Globus pallidus (tissue), 1 donor: Measurements from ENCODE around the gene MUC6.
"Not testable (repeated sequence)": the region's sequence is repeated elsewhere in the genome, so short reads cannot be mapped to it uniquely, and the experiment has no call there.

ENCODE experiments used
- DNase-seq: peaks from one replicate; pipeline ENCODE4 v3.0.0-alpha.2; 2015; ENCODE audit warnings: low spot score

MUC6 gene

DNA sequence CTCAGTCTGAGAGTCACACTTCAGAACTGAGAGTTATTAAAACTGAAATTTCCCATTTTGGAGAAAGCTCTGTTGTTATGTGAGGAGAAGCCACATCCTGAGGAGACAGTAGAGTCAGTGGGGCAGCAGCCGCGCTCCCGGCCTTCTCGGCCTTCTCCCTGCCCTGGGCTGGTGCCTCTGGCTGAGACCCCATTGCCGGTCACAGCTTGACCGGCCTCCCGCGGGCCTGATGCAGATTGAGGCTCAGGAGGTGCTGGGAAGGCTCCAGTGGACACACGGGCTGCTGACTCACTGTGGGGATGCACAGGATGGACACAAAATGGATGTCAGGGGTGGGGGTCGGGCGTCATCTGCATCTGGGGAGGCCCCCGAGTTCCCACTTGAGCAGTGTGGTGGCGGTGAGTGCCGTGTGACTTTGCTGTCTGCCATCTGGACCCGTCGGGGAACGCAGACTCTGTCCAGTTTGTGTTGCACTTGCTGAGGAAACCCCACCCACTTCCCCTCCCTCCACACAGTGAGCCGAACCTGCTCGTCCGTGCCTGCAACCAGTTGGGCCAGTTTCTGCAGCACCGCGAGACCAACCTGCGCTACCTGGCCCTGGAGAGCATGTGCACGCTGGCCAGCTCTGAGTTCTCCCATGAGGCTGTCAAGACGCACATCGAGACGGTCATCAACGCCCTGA lies 50.1 kb downstream of the MUC6 start:
- DNase-seq, result no peak

DNA sequence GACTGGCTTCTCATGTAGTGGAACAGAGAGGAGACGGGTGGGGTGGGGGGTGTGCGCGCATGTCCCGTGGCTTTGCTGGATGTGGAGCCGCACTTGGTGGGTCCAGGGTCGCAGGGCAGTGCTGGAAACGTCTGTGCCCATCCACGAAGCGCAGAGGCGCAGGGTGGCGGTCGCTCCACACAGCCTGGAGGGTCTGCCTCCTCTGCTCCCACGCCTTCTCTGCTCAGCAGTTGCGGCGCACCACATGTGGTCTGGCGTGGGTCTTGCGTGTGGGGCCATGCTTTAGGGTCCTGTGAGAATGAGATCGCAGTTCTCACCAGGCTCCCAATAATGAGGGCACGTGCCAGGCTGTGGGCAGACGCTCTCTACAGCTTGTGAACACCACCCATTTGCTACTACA lies 50.7 kb downstream of the MUC6 start:
- no peak for DNase-seq

DNA sequence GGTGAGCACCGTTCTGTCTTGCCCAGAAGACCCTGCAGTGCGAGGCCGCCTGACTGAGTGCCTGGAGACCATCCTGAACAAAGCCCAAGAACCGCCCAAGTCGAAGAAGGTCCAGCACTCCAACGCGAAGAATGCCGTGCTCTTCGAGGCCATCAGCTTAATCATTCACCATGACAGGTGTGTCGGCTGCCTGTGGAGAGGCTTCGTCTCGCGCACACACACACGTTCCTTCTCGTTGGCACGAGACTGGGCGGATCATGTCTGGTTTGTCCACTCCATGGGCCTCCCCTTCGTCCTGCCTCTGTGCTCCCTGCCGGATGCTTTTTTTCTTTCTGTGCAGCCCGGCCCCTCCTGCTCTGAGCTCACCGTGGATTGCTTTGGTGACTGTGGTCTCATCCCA lies 51.1 kb downstream of the MUC6 start:
- DNase-seq, result no peak

DNA sequence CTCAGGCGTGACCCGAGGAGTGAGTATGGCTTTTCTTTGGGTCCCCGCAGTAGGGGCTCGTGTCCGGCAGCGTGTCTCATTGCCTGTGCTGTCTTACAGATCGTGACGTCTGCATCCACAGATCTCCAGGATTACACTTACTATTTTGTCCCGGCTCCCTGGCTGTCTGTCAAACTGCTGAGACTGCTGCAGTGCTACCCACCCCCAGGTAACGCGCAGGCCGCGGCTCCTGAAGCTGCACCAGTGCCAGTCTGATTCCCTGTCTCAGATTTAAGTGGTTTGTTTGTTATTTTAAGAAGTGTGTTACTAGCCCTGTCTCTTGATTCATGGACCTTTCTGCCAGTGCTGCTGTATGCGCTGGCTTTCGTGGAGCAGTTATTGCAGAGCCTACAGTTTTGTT lies 52.0 kb downstream of the MUC6 start:
- DNase-seq, result no peak

DNA sequence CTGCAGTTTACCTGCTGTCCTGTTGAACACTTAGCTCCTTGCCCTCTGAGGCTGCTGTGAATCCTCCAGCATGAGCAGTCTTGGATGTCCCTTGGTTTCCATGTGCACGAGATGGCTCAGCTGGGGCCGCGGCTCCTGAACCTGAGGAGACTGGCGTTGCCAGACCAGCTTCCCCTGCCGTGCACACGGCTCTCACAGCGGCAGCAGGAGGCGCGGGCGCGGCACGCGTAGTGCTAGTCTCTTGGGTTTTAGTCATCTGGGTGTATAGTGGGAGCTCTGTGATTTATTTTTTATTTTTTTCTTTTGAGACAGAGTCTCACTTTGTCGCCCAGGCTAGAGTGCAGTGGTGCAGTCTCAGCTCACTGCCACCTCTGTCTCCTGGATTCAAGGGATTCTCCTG lies 54.8 kb downstream of the MUC6 start:
- no peak for DNase-seq

DNA sequence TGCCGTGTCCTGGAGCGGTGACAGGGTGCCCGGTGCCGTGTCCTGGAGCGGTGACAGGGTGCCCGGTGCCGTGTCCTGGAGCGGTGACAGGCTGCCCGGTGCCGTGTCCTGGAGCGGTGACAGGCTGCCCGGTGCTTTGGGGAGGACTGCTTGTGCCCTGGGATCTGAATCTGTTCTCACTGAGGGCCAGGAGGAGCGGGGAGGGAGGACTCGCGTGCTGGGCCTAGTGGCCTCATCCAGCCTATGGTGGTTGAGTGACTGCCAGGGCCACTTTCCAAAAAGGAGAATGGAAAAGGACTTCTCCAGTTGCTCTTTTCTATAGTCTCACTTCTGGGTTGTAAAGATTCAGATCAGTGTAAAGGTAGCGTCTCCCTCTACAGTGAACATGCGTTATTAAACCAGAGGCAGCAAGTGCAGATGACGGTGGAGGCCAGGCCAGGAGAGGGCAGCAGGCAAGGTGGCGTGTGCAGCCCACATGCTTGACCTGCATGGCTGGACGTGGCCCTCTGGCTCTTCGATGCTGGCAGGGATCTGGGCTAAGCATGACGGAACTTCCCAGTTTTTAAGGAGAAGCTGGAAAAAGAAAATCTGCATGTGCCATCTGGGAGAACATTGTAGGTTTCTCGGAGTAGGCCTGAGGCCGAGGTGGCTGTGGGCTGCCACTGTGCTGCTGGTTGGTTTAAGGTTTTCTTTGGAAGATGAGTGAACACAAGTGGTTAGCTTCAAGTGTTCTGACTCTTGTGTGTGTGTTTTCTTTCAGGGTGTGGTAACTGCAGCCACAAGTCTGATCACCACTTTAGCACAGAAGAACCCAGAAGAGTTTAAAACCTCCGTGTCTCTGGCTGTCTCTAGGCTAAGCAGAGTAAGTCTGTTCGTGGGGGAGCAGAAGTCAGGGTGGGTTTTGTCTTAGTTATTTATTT lies 55.8 kb downstream of the MUC6 start:
- DNase-seq, result no peak

DNA sequence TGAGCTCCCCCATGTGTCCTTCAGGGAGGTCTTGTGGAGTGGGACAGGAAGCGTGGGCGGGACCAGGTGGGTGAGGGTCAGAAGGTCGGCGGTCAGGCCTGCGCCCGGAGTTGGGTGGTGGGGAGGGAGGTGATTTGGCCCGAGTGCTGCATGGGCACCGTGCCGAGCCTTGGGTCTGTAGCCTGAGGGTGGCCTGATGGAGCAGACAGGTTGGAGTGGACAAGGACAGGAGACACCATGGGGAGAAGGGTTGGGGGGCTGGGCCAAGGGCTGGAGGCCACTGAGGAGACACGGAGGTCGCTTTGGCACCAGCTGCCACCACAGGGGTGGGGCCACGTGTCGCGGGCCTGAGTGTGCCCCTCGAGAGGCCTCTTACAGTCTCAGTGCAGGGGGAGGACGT lies 57.7 kb downstream of the MUC6 start:
- no peak for DNase-seq

DNA sequence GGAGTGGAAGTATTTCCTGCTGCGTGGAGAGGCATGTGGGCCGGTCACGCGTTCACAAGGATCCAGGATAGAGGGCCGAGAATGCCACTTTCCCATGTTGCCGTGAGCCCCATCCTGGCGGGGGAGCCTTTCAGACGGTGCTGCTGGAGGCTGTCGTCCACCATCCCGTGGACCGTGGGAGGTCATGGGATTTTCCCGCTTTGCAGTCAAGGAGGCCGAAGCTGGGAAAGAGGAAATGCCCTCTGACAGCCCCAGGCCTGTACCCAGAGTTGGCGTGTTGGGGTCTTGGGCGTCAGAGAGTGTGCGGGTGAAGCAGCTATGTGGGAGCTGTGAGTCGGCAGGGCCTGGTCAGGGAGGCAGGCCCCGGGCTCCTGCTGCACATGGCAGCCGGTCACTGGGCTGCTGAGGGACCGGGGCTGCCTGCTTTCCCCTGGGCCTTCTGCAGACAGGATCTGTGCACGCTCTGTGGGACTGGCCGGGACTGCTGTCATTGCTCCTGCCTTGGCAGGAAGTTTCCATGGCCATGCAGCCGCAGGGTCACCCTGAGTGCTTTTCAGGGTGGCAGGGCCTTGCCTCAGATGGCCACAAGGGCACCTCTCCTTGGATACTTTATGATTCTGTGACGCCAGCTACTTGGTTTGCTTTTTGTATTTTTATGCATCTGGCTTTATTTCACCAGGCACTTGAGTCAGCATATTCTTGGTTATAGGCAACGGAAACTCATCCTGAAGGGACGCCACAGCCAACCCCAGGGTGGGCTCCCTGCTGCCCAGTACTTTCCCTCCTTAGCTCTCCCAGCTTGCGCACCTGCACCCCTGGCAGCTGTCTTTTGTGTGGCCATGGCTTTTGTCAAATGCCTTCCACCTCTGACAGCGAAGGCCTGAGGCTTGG lies 58.4 kb downstream of the MUC6 start:
- no peak for DNase-seq

DNA sequence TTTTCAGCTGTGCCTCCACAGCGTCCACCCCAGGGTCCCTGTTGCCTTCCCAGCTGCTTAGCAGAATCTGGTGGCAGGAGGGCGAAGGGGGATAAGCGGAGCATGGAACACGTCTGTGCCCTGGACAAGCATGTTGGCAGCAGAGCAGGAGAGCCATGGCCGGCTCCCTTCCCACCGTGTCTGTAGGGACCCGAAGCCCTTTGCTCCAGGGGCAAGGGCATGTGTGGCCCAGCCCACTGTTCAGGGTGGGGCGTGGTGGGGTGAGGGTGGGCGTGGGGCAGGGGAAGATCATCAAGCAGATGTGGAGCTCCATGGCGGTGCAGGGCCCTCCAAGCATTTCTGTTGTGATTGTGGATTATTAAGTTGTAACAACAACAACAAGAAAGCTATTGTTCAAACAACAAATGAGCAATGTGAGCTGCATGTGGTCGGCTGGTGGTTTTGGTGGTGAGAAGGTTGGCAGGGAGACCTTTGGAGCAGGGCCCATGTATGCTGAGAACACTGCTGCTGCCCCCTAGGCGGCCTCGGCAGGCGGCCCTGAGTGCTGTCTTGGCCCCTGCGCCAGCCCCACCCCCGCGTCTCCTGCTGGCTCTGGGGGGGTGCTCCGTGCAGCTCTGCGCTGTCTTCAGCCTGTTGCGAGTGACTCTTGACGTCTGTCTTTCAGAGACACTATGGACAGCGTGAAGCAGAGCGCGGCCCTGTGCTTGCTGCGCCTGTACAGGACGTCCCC lies 59.9 kb downstream of the MUC6 start:
- DNase-seq, result peak; percentile 85

DNA sequence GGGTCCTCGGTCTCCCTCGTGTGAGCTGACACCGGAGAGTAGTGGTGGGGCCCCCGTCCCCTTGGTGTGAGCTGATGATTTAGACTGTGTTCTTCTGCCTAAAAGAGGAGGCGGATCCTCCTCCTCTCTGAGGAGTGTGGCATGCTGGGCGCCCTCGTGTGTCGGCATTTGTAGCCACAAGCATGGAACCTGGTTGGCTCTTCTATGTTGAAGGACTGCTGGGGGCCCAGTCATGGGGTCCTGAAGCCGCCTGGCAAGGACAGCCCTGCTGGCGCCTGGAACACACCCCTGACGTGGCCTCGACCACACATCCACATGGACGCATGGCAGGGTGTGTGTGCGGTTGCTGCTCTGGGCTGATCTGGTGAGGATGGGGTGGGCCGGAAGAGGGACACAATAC lies 60.7 kb downstream of the MUC6 start:
- no peak for DNase-seq

DNA sequence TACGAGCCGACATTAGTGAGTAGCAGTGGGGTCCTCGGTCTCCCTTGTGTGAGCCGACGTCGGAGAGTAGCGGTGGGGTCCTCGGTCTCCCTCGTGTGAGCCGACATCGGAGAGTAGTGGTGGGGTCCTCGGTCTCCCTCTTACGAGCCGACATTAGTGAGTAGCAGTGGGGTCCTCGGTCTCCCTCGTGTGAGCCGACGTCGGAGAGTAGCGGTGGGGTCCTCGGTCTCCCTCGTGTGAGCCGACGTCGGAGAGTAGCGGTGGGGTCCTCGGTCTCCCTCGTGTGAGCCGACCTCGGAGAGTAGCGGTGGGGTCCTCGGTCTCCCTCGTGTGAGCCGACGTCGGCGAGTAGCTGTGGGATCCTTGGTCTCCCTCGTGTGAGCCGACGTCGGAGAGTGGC lies 61.1 kb downstream of the MUC6 start:
- not testable (repeated sequence) for DNase-seq

DNA sequence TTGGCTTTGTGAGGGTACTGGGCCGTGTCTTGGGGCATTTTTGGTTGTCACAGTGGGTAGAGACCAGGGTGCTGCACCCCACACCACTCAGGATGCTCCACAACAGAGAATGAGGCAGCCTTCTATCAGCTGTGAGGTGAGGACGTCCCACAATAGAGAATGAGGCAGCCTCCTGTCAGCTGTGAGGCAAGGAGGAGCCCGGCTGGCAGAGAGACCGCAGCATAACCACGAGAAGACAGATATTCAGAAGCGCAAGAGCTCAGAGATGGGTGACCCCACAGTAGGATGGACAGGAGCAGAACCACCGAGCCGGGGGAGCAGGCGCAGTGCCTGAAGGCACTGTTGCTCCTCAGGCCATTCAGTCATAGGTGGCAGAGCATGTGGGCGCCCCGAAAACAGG lies 63.3 kb downstream of the MUC6 start:
- DNase-seq, result no peak

DNA sequence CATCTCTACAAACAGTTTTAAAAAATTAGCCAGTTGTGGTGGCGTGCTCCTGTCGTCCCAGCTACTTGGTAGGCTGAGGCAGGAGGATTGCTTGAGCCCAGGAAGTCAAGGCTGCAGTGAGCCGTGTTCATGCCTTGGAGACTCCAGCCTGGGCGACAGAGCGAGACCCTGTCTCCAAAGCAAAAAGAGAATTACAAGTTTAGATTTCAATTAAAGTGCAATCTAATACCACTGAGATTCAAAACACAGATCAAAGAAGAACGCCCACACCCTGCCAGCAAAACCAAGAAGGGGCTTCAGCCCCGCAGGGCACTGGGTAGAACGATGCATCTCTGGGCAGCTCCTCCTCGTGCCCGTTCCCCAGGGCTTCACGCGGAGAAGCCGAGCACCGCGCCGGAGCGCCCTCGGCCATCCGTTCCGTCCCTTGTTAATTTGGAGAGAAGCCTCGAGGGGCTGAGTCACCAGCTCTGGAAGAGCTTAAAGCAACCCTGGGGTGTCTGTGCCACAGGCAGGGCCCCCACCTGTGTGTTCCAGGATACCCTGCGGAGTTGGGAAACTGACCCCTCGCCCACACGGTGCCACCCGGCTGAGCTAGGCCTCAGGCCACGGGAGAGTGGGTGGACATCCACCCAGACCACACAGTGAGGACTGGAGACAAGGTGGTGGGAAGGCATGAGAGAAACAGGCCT lies 63.9 kb downstream of the MUC6 start:
- DNase-seq, result no peak

DNA sequence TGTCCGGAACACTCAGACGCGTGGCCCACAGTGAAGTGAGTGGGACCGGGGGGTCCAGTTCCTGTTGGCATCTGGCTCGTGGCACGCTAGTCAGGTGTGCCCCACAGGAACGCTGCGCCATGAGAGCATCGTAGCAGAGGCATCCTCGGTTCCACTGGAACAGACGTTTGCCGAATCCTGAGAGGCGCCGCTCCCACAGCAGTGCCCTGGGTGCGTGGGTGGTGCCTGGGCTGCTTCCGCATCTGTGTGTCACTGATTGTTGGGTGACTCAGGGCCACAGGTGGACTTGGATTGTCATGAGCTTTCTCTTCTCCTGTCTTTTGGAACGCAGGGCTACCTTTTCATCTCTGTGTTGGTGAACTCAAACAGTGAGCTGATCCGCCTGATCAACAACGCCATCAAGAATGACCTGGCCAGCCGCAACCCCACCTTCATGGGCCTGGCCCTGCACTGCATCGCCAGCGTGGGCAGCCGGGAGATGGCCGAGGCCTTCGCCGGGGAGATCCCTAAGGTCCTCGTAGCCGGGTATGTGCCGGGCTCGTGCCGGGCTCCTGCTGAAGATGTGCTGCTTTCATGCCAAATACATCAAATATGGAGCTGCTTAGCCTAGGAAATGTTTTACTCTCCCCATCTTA lies 64.7 kb downstream of the MUC6 start:
- no peak for DNase-seq

DNA sequence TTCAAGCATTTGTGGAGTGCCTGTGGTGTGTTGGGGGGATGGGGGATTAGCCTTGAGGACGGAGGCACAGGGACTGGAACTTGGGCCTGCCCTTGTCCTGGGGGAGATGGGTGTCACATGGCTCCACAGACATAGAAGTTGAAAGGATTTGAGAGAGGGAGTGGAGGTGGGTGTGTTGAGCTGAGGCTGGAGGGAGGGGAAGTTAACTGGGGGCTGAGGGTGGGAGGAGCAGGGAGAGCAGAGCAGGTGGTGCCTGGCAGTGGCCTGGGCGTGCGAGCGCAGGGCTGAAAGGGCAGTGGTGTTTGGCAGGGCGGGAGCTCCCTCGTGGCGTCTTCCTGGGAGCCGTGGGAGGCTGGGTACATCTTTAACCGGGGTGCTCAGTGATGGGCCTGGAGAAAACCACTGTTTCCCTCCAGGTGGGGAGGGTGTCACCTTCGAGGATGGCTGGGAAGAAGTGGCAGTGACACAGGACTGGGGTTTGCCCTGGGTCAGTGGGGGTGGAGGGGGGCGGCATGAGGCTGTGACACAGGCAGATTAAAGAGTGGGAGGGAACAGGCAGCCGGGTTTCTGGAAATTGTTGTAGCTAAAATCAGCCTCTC lies 65.3 kb downstream of the MUC6 start:
- no peak for DNase-seq

DNA sequence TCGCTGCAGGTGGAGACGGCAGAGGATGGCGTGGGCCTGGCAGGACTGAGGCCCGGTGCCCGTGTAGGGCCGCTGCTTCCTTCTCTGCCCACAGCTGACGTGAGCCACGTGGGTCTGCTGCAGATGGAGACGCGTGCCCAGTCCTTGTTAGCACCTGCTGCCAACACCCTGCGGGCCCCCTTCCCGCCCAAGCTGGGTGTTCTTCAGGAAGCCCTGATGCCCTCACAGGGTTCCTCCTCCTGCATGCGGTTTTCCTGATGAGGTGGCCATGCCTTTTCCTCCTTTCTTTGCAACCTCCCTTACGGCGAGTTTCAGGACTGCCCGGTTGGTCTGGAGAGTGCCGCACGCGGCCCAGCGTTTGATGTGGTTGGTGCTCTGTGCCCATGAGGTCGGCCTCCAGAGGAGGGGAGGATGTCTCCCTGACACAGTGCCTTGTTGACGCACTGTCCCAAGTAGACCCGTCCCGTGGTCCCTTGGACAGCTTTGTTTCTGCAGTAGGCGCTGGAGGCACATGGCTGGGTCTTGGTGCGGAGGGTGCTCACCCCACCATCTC lies 66.1 kb downstream of the MUC6 start:
- no peak for DNase-seq

DNA sequence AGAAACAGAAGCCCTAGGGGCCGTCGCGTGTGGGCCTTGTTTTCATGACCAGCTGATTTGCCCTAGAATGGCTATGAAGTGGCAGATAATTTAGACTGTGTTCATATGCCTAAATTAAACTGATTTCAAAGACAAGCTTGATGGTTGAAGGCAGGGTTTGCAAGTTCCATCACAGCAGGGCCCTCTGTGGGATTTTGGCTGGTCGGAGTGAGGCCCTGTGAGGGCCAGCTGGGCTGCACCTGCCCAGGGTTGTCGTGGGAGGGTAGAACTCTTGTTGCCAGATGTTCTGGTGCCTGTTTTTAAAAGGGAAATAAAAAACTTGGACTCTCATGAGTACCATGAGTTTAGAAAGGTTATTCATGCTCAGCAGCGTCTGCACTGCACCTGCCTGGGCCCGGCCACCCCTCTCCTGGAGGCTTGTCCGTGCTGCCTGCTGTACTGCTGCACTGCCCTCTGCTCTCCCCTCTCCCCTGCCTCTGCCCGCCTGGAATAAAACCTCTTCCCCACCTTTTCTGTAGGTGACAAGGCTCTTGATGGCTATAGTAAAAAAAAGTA lies 66.8 kb downstream of the MUC6 start:
- DNase-seq, result no peak

DNA sequence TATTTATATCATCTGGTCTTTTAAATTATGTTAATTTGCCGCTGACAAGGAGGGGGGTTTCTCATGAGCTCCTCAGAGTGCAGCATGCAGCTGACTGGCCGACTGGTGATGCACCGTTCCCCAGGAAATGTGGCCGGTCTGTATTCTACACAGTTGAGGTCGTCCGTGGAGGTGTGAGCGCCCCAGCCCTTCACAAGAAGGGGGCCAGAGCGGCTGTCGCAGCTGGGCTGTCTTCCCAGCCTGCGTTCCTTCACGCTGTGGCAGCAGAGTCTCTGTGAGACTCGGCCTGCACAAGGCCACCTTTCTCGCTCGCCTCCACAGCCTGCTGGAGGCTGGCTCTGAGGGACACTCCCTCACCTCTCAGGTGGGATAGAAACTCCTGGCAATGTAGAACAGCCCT lies 67.7 kb downstream of the MUC6 start:
- DNase-seq, result no peak

DNA sequence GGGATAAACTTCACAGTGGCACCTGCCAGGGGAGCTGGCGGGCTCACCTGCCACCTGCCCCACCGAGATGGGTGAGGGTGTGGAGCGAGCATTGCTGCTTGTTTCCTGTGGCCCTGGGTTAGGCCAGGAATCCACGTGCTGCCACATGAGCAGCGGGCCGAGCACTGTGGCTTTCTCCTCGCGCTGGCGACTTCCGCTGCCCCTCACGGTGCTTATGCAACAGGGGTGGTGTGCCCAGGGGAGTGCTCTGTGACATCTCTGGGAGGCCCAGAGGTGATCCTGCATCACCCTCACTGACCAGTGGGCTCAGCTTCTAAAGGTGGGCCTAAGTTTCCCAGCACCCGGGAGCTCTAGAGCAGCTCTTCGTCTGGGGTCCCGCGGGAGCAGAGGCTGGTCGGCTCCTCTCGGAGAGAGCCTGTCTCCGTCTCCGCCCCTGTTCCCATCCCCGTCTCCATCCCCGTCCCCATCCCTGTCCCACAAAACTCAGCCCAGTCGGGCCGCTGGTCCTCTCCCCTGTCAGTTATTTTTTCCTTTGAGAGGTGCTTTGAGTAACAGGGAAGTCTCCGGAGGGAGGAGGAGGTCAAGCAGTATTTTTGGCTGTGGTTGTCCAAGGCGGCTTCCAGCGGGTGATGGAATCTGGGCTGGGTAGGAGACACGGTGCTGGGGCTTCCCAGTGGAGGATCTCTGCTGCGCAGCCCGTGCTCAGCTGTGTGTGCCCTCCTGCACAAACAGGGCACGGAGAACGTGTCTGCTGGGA lies 68.3 kb downstream of the MUC6 start:
- DNase-seq, result no peak
